Measurements from ENCODE around the gene AFP.

Gene AFP

DNA sequence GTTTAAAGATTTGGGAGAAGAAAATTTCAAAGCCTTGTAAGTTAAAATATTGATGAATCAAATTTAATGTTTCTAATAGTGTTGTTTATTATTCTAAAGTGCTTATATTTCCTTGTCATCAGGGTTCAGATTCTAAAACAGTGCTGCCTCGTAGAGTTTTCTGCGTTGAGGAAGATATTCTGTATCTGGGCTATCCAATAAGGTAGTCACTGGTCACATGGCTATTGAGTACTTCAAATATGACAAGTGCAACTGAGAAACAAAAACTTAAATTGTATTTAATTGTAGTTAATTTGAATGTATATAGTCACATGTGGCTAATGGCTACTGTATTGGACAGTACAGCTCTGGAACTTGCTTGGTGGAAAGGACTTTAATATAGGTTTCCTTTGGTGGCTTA lies 30.9 kb upstream of the AFP start:
- DNase-seq (ENCODE audit: low read depth), result no peak
- H3K4me3 ChIP-seq (ENCODE audit: low read depth, low read length), result no peak overlapping the region
- no peak for TF ChIP-seq POLR2A (IDR thresholded peaks at IDR 0.05; ENCODE audit: extremely low read depth, insufficient read length)
- TF ChIP-seq, protein P1, sequence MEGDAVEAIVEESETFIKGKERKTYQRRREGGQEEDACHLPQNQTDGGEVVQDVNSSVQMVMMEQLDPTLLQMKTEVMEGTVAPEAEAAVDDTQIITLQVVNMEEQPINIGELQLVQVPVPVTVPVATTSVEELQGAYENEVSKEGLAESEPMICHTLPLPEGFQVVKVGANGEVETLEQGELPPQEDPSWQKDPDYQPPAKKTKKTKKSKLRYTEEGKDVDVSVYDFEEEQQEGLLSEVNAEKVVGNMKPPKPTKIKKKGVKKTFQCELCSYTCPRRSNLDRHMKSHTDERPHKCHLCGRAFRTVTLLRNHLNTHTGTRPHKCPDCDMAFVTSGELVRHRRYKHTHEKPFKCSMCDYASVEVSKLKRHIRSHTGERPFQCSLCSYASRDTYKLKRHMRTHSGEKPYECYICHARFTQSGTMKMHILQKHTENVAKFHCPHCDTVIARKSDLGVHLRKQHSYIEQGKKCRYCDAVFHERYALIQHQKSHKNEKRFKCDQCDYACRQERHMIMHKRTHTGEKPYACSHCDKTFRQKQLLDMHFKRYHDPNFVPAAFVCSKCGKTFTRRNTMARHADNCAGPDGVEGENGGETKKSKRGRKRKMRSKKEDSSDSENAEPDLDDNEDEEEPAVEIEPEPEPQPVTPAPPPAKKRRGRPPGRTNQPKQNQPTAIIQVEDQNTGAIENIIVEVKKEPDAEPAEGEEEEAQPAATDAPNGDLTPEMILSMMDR (IDR thresholded peaks at IDR 0.05; ENCODE audit: low read depth, low read length), result no peak
- TF ChIP-seq, protein P2, sequence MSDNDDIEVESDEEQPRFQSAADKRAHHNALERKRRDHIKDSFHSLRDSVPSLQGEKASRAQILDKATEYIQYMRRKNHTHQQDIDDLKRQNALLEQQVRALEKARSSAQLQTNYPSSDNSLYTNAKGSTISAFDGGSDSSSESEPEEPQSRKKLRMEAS (IDR thresholded peaks at IDR 0.05; ENCODE audit: low read depth, low read length), result no peak
- TF ChIP-seq MYC (IDR thresholded peaks at IDR 0.05; ENCODE audit: low read depth, low read length), result no peak

DNA sequence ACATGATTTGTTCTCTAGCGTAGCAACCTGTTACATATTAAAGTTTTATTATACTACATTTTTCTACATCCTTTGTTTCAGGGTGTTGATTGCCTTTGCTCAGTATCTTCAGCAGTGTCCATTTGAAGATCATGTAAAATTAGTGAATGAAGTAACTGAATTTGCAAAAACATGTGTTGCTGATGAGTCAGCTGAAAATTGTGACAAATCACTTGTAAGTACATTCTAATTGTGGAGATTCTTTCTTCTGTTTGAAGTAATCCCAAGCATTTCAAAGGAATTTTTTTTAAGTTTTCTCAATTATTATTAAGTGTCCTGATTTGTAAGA lies 29.5 kb upstream of the AFP start:
- no peak for DNase-seq (ENCODE audit: low read depth)
- TF ChIP-seq, protein P1 (IDR thresholded peaks at IDR 0.05; ENCODE audit: low read depth, low read length), result no peak
- TF ChIP-seq MYC (IDR thresholded peaks at IDR 0.05; ENCODE audit: low read depth, low read length) (no peak), POLR2A (IDR thresholded peaks at IDR 0.05; ENCODE audit: extremely low read depth, insufficient read length) (no peak)
- TF ChIP-seq, protein P2 (IDR thresholded peaks at IDR 0.05; ENCODE audit: low read depth, low read length), result no peak
- no peak overlapping the region for H3K4me3 ChIP-seq (ENCODE audit: low read depth, low read length)

DNA sequence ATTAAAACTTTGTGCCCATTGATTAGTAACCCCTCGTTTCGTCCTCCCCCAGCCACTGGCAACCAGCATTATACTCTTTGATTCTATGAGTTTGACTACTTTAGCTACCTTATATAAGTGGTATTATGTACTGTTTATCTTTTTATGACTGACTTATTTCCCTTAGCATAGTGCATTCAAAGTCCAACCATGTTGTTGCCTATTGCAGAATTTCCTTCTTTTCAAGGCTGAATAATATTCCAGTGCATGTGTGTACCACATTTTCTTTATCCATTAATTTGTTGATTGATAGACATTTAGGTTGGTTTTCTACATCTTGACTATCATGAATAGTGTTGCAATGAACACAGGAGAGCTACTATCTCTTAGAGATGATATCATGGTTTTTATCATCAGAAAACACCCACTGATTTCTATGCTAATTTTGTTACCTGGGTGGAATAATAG lies 28.8 kb upstream of the AFP start:
- TF ChIP-seq MYC (IDR thresholded peaks at IDR 0.05; ENCODE audit: low read depth, low read length) (no peak), POLR2A (IDR thresholded peaks at IDR 0.05; ENCODE audit: extremely low read depth, insufficient read length) (no peak)
- TF ChIP-seq, protein P1 (IDR thresholded peaks at IDR 0.05; ENCODE audit: low read depth, low read length), result no peak
- TF ChIP-seq, protein P2 (IDR thresholded peaks at IDR 0.05; ENCODE audit: low read depth, low read length), result no peak
- DNase-seq (ENCODE audit: low read depth), result no peak
- H3K4me3 ChIP-seq (ENCODE audit: low read depth, low read length), result no peak overlapping the region

DNA sequence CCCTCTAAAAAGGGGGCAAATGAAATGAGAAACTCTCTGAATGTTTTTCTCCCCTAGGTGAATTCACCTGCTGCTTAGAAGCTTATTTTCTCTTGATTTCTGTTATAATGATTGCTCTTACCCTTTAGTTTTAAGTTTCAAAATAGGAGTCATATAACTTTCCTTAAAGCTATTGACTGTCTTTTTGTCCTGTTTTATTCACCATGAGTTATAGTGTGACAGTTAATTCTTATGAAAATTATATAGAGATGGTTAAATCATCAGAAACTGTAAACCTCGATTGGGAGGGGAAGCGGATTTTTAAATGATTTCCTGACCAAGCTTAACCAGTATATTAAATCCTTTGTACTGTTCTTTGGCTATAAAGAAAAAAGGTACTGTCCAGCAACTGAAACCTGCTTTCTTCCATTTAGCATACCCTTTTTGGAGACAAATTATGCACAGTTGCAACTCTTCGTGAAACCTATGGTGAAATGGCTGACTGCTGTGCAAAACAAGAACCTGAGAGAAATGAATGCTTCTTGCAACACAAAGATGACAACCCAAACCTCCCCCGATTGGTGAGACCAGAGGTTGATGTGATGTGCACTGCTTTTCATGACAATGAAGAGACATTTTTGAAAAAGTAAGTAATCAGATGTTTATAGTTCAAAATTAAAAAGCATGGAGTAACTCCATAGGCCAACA lies 27.7 kb upstream of the AFP start:
- TF ChIP-seq POLR2A (IDR thresholded peaks at IDR 0.05; ENCODE audit: extremely low read depth, insufficient read length) (no peak), MYC (IDR thresholded peaks at IDR 0.05; ENCODE audit: low read depth, low read length) (no peak)
- TF ChIP-seq, protein P1 (IDR thresholded peaks at IDR 0.05; ENCODE audit: low read depth, low read length), result no peak
- TF ChIP-seq, protein P2 (IDR thresholded peaks at IDR 0.05; ENCODE audit: low read depth, low read length), result no peak
- no peak overlapping the region for H3K4me3 ChIP-seq (ENCODE audit: low read depth, low read length)
- DNase-seq (ENCODE audit: low read depth), result no peak

DNA sequence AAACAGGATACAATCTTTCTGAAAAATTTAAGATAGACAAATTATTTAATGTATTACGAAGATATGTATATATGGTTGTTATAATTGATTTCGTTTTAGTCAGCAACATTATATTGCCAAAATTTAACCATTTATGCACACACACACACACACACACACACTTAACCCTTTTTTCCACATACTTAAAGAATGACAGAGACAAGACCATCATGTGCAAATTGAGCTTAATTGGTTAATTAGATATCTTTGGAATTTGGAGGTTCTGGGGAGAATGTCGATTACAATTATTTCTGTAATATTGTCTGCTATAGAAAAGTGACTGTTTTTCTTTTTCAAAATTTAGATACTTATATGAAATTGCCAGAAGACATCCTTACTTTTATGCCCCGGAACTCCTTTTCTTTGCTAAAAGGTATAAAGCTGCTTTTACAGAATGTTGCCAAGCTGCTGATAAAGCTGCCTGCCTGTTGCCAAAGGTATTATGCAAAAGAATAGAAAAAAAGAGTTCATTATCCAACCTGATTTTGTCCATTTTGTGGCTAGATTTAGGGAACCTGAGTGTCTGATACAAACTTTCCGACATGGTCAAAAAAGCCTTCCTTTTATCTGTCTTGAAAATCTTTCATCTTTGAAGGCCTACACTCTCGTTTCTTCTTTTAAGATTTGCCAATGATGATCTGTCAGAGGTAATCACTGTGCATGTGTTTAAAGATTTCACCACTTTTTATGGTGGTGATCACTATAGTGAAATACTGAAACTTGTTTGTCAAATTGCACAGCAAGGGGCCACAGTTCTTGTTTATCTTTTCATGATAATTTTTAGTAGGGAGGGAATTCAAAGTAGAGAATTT lies 26.8 kb upstream of the AFP start:
- TF ChIP-seq, protein P1 (IDR thresholded peaks at IDR 0.05; ENCODE audit: low read depth, low read length), result no peak
- no peak for TF ChIP-seq POLR2A (IDR thresholded peaks at IDR 0.05; ENCODE audit: extremely low read depth, insufficient read length)
- no peak for TF ChIP-seq MYC (IDR thresholded peaks at IDR 0.05; ENCODE audit: low read depth, low read length)
- TF ChIP-seq, protein P2 (IDR thresholded peaks at IDR 0.05; ENCODE audit: low read depth, low read length), result no peak
- H3K4me3 ChIP-seq (ENCODE audit: low read depth, low read length), result no peak overlapping the region
- no peak for DNase-seq (ENCODE audit: low read depth)

Data from NB4 (cell line).